Ectodermal cell (in vitro differentiated cells): ENCODE measurements around the gene PPFIA1.

Source experiments
- H3K27ac ChIP-seq: 2 replicates; pipeline ENCODE4 v1.7.0; 2013; ENCODE audit warnings: mild to moderate bottlenecking, low read depth, low read length; ENCODE audit not compliant: insufficient read depth, poor library complexity, severe bottlenecking
- H3K27me3 ChIP-seq: 2 replicates; pipeline ENCODE4 v1.7.0; 2013; ENCODE audit warnings: mild to moderate bottlenecking, low read length; ENCODE audit not compliant: insufficient read depth, control insufficient read depth, poor library complexity, severe bottlenecking
- H3K36me3 ChIP-seq: one replicate; pipeline ENCODE4 v1.7.0; 2013; ENCODE audit warnings: low read length; ENCODE audit not compliant: control insufficient read depth, insufficient read depth
- H3K4me1 ChIP-seq: one replicate; pipeline ENCODE4 v1.7.0; 2013; ENCODE audit warnings: low read length; ENCODE audit not compliant: control insufficient read depth, insufficient read depth
- H3K4me3 ChIP-seq: 2 replicates; pipeline ENCODE4 v1.7.0; 2013; ENCODE audit warnings: low read depth, low read length, control low read depth; ENCODE audit not compliant: insufficient read depth
- H3K9me3 ChIP-seq: 2 replicates; pipeline ENCODE4 v1.7.0; 2013; ENCODE audit warnings: mild to moderate bottlenecking, low read length, moderate library complexity; ENCODE audit not compliant: control insufficient read depth
- WGBS, 2 experiments: methylation state at CpG; one replicate each; pipeline ENCODE4 v1.1.7; 2013; ENCODE audit warnings: missing lambda C conversion rate in 2 of 2; 5-methylcytosine and 5-hydroxymethylcytosine counted together

PPFIA1 gene

GRCh38 chr11:70331901-70332300 lies 61.4 kb downstream of the PPFIA1 start:
- H3K36me3 ChIP-seq = peaks cover 67% of the 10 kb centered on the region
- H3K9me3 ChIP-seq = no peaks in the 10 kb centered on the region
- H3K27me3 ChIP-seq = no peaks in the 10 kb centered on the region
- H3K27ac ChIP-seq = no peak overlapping the region
- no peak overlapping the region for H3K4me3 ChIP-seq
- no peaks in the 10 kb centered on the region for H3K4me1 ChIP-seq
- 92 to 94% methylated on average over 10 of the region's 10 CpGs for WGBS, 2 experiments

- Histone ChIP-seq H3K4me3 (no peak overlapping the region), H3K27ac (no peak overlapping the region), H3K36me3 (peaks cover 66% of the 10 kb centered on the region), H3K9me3 (no peaks in the 10 kb centered on the region), H3K27me3 (no peaks in the 10 kb centered on the region), H3K4me1 (no peaks in the 10 kb centered on the region)
- 95 to 97% methylated on average over 7 of the region's 7 CpGs for WGBS, 2 experiments
Measured at GRCh38 chr11:70332567-70332966, 62.1 kb downstream of the PPFIA1 start.

- Histone ChIP-seq H3K4me1 (no peaks in the 10 kb centered on the region), H3K36me3 (peaks cover 63% of the 10 kb centered on the region), H3K4me3 (no peak overlapping the region), H3K27ac (no peak overlapping the region), H3K27me3 (no peaks in the 10 kb centered on the region), H3K9me3 (no peaks in the 10 kb centered on the region)
- WGBS, 2 experiments = 92% methylated on average over 13 of the region's 13 CpGs
Measured at GRCh38 chr11:70333261-70333660, 62.8 kb downstream of the PPFIA1 start.

- H3K27ac ChIP-seq = no peak overlapping the region
- H3K36me3 ChIP-seq = peaks cover 66% of the 10 kb centered on the region
- 96% methylated on average over 16 of the region's 16 CpGs for WGBS, 2 experiments
Measured at GRCh38 chr11:70334351-70334995, 64.0 kb downstream of the PPFIA1 start.

GRCh38 chr11:70335511-70335910 lies 65.0 kb downstream of the PPFIA1 start:
- no peaks in the 10 kb centered on the region for H3K9me3 ChIP-seq
- peaks cover 58% of the 10 kb centered on the region for H3K36me3 ChIP-seq
- H3K27ac ChIP-seq = no peak overlapping the region
- no peaks in the 10 kb centered on the region for H3K27me3 ChIP-seq
- H3K4me1 ChIP-seq = no peaks in the 10 kb centered on the region
- WGBS, 2 experiments = 95 to 98% methylated on average over 7 of the region's 7 CpGs
- H3K4me3 ChIP-seq = no peak overlapping the region

More at GRCh38 chr11:70334351-70334995, 64.0 kb downstream of the PPFIA1 start:
- Histone ChIP-seq H3K9me3 (no peaks in the 10 kb centered on the region), H3K27me3 (no peaks in the 10 kb centered on the region), H3K4me1 (no peaks in the 10 kb centered on the region), H3K4me3 (no peak overlapping the region)

- Histone ChIP-seq H3K4me1 (no peaks in the 10 kb centered on the region), H3K4me3 (no peak overlapping the region), H3K36me3 (peaks cover 50% of the 10 kb centered on the region), H3K27me3 (no peaks in the 10 kb centered on the region), H3K9me3 (no peaks in the 10 kb centered on the region), H3K27ac (no peak overlapping the region)
- 95 to 97% methylated on average over 4 of the region's 4 CpGs for WGBS, 2 experiments
Measured at GRCh38 chr11:70338594-70338993, 68.1 kb downstream of the PPFIA1 start.

- no peak overlapping the region for H3K27ac ChIP-seq
- H3K4me3 ChIP-seq = no peak overlapping the region
- no peaks in the 10 kb centered on the region for H3K27me3 ChIP-seq
- WGBS, 2 experiments = 95 to 97% methylated on average over 8 of the region's 8 CpGs
- H3K9me3 ChIP-seq = no peaks in the 10 kb centered on the region
- peaks cover 51% of the 10 kb centered on the region for H3K36me3 ChIP-seq
- no peaks in the 10 kb centered on the region for H3K4me1 ChIP-seq
Measured at GRCh38 chr11:70339066-70339465, 68.6 kb downstream of the PPFIA1 start.

GRCh38 chr11:70341881-70342429 lies 71.5 kb downstream of the PPFIA1 start:
- H3K36me3 ChIP-seq = peaks cover 39% of the 10 kb centered on the region
- H3K27me3 ChIP-seq = no peaks in the 10 kb centered on the region
- H3K4me3 ChIP-seq = no peak overlapping the region
- H3K27ac ChIP-seq = no peak overlapping the region
- 88 to 93% methylated on average over 15 of the region's 15 CpGs for WGBS, 2 experiments
- no peaks in the 10 kb centered on the region for H3K4me1 ChIP-seq
- no peaks in the 10 kb centered on the region for H3K9me3 ChIP-seq

GRCh38 chr11:70343636-70344035 lies 73.1 kb downstream of the PPFIA1 start:
- H3K9me3 ChIP-seq = no peaks in the 10 kb centered on the region
- no peaks in the 10 kb centered on the region for H3K4me1 ChIP-seq
- H3K4me3 ChIP-seq = no peak overlapping the region
- no peaks in the 10 kb centered on the region for H3K27me3 ChIP-seq
- H3K36me3 ChIP-seq = peaks cover 37% of the 10 kb centered on the region
- no peak overlapping the region for H3K27ac ChIP-seq
- WGBS, 2 experiments = 94 to 95% methylated on average over 11 of the region's 11 CpGs

- Histone ChIP-seq H3K27me3 (no peaks in the 10 kb centered on the region), H3K4me3 (no peak overlapping the region), H3K4me1 (no peaks in the 10 kb centered on the region), H3K36me3 (peaks cover 26% of the 10 kb centered on the region), H3K27ac (no peak overlapping the region), H3K9me3 (no peaks in the 10 kb centered on the region)
- 91 to 94% methylated on average over 11 to 12 of the region's 12 CpGs for WGBS, 2 experiments
Measured at GRCh38 chr11:70348191-70348590, 77.7 kb downstream of the PPFIA1 start.
